Germinal center (tissue), 1 donor: Measurements from ENCODE around the gene FAM3D.

Source experiments
- DNase-seq: peaks from one replicate; pipeline ENCODE4 v3.0.0; 2012; ENCODE audit warnings: mixed read lengths, low spot score

Gene FAM3D

DNA sequence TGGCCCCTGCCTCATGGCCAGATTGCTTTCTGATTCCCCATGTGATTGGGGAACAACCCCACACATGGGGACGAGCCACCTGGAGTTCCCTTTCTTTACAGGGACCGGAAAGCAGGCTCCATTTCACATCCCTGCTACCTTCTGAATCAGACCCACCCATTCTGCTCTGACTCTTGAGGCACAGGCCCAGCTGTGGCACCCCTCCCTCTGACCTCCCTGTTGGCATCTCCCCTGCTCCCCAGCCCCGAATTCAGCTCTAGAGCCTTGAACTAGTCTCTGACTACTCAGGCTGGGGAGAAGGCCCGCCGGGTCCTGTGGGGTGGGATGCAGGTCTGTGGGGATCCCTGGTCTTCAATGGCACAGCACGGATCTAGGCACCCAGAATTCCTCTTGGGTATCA lies 12.1 kb downstream of the FAM3D start:
- DNase-seq = no peak

DNA sequence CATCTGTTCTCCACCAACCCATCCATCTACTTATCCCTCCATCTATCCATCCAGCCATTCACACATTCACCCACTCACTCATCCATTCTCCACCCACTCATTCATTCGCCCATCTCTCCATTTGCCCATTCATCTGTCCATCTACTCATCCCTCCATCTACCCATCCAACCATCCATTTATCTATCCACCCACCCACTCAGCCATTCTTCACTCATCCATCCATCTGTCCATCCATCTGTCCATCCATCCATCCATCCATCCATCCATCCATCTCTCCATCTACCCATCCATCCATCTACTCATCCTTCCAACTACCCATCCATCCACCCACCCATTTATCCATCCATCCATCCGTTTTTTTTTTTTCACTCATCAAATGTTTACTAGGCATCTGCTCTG lies 13.9 kb downstream of the FAM3D start:
- DNase-seq = no peak

- no peak for DNase-seq
Measured at GRCh38 chr3:58651276-58651675, 15.3 kb downstream of the FAM3D start.

DNA sequence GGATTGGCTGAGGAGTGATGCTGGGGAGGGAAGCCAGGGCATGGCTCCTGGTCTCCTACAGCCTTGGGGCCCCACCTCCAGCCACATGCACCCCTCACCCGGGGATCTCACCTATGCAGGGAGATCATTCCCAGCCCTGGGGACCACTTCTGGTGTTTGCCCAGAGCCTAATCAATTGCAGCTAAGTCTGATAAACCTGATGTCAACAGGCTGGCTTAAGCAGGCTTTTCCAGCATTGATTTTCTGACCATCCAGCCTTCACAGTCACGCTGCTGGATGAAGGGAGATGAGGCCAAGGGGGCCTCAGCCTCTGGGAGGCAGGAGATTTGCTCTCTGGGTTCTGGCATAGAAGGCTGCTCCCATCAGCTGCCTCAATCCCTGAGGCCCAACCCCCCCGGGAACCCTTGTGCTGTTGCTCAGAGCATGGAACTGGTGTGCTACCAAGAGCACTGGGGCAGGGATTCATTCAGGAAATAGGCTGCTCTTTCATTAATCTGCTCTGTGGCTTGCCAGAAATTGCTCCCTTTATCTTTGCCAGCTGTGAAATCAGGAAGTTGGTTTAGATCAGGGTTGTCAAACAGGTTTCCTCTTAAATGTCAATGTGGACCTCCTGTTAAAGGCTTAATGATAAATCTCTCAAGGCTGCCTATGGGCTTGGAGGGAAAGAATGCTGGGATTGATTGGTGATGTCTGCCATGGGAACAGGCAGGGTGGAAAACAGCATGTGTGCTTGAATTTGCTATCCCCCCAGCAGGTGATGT lies 19.0 kb downstream of the FAM3D start:
- DNase-seq = no peak

DNA sequence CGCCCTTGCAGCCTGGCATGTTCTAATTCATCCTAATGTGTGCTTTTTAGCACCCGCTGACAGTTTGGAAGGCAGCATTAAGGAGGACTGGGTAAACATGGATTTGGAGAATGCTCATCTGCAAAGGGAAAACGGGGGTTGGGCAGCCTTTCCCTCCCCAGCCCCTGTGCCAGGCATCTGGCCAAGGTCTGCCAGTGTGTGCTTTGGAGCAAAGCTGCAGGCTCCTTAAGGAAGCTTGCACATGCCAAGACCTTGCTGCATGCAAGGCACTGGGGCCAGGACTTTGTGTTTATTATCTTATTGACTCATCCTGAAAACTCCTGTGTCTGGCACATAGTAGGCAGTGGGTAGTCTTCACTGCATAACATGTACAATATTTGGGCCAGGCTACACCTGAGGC lies 20.1 kb downstream of the FAM3D start:
- no peak for DNase-seq

DNA sequence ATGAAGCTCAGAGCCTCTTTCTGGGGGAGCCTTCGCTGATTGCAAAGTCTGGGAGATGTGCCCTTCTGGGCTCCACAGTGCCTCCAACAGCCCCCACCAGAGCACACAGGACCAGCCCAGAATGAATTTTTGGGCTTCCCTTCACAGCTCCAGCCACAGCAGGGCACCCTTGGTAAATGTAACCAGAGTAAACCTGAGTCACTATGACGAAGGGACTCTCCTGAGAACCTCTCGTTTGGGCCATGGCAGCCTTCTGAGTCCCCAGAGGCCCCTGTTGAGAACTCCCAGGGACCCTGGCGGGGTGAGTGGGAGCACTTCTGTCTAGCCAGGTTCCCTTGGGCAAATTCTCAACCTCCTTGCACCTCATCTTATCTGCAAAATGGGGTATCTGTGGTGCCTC lies 20.8 kb downstream of the FAM3D start:
- no peak for DNase-seq

DNA sequence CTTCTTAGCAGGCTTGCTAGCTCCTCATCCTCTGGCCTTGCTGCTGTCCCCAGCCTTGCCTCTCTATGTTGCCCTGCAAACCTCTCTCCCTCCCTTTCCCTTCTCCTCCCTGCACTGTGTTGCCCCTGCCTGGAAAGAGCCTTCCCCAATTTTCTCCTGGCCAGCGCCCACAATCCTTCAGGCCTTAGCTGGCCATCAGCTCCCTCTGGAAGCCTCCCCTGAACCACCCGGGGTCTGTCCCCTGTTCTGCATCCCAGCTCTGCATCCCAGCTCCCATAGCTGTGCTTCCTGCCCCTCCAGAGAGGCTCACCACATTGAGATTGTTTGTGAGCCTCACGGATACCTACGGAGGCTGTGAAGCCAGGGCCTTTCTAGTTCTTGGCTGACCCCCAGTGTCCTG lies 23.7 kb downstream of the FAM3D start:
- DNase-seq = no peak

GRCh38 chr3:58640700-58641372 lies 25.7 kb downstream of the FAM3D start:
- peak; percentile 71 for DNase-seq

DNA sequence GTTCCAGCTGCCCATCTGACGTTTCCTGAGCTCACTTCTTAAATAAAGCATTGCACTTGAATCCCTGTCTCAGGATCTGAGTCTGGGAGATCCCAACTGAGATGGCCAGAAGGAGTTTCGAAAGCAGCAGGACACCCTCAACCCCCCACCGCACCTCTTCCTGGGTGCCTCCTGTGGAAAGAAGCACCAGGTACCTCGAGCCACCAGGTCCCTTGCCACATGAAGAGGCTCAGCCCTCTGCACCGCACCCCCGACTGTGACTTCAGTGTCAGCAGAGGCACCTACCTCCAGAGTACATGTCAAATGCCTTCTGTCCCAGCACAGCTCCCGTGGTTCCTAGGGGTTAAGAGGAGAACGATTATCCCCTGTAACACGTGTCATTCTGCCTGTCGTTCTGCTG lies 26.7 kb downstream of the FAM3D start:
- no peak for DNase-seq

DNA sequence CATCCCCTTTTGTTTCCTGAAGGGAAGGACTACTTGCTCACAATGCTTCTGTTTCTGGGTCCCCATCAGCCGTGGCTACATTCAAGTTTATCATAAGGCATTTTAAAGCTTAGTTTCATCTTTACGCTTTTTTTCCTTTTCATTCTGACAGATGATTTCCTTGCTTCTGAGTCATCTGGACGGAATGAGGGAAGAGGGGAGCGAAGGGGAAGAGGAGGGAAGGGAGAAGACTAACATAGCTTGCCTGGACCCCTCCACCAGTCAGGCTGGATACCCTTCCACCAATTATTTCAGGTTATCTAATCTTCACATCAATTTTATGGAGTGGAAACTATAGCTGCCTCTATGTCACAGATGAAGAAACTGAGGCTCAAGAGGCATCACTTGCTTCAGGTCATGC lies 27.6 kb downstream of the FAM3D start:
- DNase-seq = no peak

GRCh38 chr3:58638591-58638990 lies 28.0 kb downstream of the FAM3D start:
- DNase-seq = no peak

DNA sequence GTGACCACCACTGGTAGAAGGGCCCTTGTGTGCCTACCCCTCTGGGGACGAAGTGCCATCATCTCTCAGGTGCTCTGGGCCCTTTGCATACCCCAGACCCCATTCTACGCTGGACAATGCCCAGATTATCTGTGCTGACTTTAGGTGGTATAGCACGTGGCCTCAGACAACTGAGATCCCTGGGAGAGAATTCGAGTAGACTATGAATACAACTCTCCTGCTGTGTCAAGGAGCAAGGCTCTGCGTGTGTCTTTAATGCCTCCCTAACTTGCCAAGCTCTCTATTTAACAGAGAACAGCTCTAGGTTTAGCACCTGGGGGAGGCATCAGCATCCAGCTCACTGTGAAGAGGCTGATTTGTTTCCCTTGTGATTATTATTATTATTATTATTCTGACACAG lies 29.1 kb downstream of the FAM3D start:
- no peak for DNase-seq

- peak; percentile 38 for DNase-seq
Measured at GRCh38 chr3:58635371-58636285, 30.9 kb downstream of the FAM3D start.

GRCh38 chr3:58633157-58633865 lies 33.3 kb downstream of the FAM3D start:
- no peak for DNase-seq

GRCh38 chr3:58631742-58632141 lies 34.8 kb downstream of the FAM3D start:
- DNase-seq = no peak

GRCh38 chr3:58630710-58631092 lies 35.9 kb downstream of the FAM3D start:
- no peak for DNase-seq

DNA sequence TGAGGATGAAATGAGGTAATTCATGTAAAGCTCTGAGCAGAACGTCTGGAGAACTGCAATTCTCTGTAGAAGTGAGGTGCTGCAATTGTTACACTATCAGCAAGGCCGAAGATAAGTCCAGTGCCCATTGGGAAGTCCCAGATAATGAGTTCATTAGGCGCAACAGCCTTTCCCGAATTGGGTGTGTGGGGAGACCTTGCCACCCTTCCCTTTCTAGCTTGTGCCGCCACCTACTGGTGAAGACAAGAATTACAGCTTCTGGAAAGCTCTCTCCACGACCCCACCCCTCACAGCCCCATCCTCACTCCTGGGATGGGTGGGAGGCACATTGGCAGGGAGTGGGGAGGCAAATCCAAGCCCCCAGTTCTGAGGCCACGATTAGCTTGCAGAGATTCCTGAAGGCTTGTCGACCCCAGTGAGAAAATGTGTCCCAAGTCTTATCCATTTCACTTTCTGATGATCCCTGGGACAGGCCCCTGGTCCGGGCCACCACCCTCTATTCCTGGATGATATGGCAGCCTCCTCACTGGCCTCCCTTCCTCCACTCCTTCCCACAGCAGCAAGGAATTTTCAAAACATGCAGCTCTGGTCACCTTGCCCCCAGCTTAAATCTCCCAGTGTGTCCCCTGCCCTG lies 36.4 kb downstream of the FAM3D start:
- peak; percentile 56 for DNase-seq

- DNase-seq = no peak
Measured at GRCh38 chr3:58629629-58630028, 36.9 kb downstream of the FAM3D start.

GRCh38 chr3:58628823-58629562 lies 37.6 kb downstream of the FAM3D start:
- no peak for DNase-seq

DNA sequence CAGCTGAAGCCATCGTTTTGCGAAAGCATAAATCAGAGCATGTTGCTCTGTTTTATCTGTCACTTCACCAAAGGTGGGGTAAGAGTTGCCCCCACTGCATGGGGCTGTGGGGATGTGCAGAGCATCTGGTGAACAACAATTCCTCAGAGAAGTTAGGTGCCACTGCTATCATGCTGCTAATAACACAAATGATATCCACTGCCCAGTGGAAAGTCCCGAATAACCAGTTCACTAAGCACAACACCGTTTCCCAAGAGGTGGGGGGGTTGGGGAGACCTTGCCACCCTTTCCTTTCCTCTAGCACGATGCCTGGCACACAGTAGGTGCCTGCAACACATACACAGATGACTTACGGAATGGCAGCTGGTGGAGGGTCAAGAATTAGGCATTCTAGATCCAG lies 38.6 kb downstream of the FAM3D start:
- no peak for DNase-seq

DNA sequence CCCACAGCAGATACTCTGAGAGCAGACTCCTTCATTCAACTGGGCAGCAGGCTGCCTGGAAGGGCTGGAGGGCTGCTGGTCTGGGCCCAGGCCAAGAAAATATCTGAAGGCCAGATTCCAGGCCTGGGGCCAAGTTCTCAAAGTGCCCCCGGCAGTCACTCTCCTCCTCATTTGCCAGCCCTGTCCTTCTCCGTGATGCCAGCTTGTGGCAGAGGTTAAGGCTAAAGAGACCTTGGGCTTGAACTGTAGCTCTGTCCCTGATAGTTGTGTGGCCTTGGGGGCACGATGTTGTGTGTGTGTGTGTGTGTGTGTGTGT lies 39.0 kb downstream of the FAM3D start:
- no peak for DNase-seq
